PC-3 (cell line): ENCODE measurements around the gene EIF2B4. TPM values are rescaled to one million over a fixed set of nuclear protein-coding genes. Genes with fewer than 3 reads are reported as not detected.
"Not testable (repeated sequence)": the region's sequence is repeated elsewhere in the genome, so short reads cannot be mapped to it uniquely, and the experiment has no call there.

Experiments
- ATAC-seq: fragments of 200-7000 bp; cut with Tn5 transposase; 2 replicates; pipeline ENCODE4 v1.9.1; 2020; ENCODE audit warnings: mild to moderate bottlenecking, moderate library complexity
- BruUV-seq: library from RNA; stranded (reverse); fragments of 400-500 nt; replicated peaks from 2 replicates; lab custom pipeline; 2021; lab: Mats Ljungman, UMichigan
- CTCF ChIA-PET: fragments of 300-600 bp; sonication (Branson Sonifier 250); formaldehyde crosslinking; loops from one replicate; lab custom pipeline; 2022; ENCODE audit warnings: antibody characterized with exemption; lab: Charles Lee
- POLR2A ChIA-PET: fragments of 300-600 bp; sonication (Branson Sonifier 250); formaldehyde crosslinking; loops from one replicate; lab custom pipeline; 2022; ENCODE audit warnings: antibody characterized with exemption; ENCODE audit not compliant: unreplicated experiment; lab: Charles Lee
- DNase-seq: peaks from one replicate; pipeline ENCODE4 v3.0.0-alpha.2; 2015
- H2AFZ ChIP-seq: fragments of 300-600 bp; sonication (generic); 2 replicates; pipeline ENCODE4 v1.6.0; 2016; ENCODE audit warnings: antibody characterized with exemption, low read length
- H3F3A ChIP-seq: fragments of 300-600 bp; sonication (generic); one replicate; pipeline ENCODE4 v1.6.0; 2017; ENCODE audit warnings: antibody characterized with exemption, low read length, control low read depth, mild to moderate bottlenecking; ENCODE audit not compliant: unreplicated experiment
- H3K27ac ChIP-seq: fragments of 300-600 bp; sonication (generic); 2 replicates; pipeline ENCODE4 v1.5.1; 2016; ENCODE audit warnings: mild to moderate bottlenecking, low read length
- H3K27me3 ChIP-seq: fragments of 300-600 bp; sonication (generic); 2 replicates; pipeline ENCODE4 v1.6.1; 2016; ENCODE audit warnings: low read length, mixed read lengths
- H3K36me3 ChIP-seq: fragments of 300-600 bp; sonication (generic); 2 replicates; pipeline ENCODE4 v1.6.1; 2016; ENCODE audit warnings: low read depth, mixed run types, low read length, mixed read lengths
- H3K4me1 ChIP-seq: fragments of 300-600 bp; sonication (generic); 2 replicates; pipeline ENCODE4 v1.5.1; 2016; ENCODE audit warnings: low read length; ENCODE audit not compliant: insufficient read depth
- H3K4me2 ChIP-seq: fragments of 300-600 bp; sonication (generic); 2 replicates; pipeline ENCODE4 v1.6.0; 2016; ENCODE audit warnings: low read length
- H3K4me3 ChIP-seq: fragments of 300-600 bp; sonication (generic); 2 replicates; pipeline ENCODE4 v1.5.1; 2016; ENCODE audit warnings: mild to moderate bottlenecking, low read length, mixed read lengths
- H3K79me2 ChIP-seq: fragments of 300-600 bp; sonication (generic); 2 replicates; pipeline ENCODE4 v1.6.1; 2017; ENCODE audit warnings: low read length, mixed read lengths
- H3K9ac ChIP-seq: fragments of 300-600 bp; sonication (generic); 2 replicates; pipeline ENCODE4 v1.6.0; 2016; ENCODE audit warnings: mild to moderate bottlenecking, low read length
- H3K9me2 ChIP-seq: fragments of 300-600 bp; sonication (generic); replicated peaks from 2 replicates; pipeline ENCODE4 v1.6.1; 2016; ENCODE audit warnings: mixed run types, low read length, mixed read lengths
- H3K9me3 ChIP-seq: fragments of 300-600 bp; sonication (generic); 2 replicates; pipeline ENCODE4 v1.6.1; 2016; ENCODE audit warnings: low read length, mixed read lengths
- H4K20me1 ChIP-seq: fragments of 300-600 bp; sonication (generic); 2 replicates; pipeline ENCODE4 v1.6.1; 2016; ENCODE audit warnings: low read length, mixed read lengths
- EZH2 ChIP-seq: fragments of 300-600 bp; sonication (generic); IDR thresholded peaks from one replicate; pipeline ENCODE4 v1.6.1; 2017; ENCODE audit warnings: antibody characterized with exemption, mild to moderate bottlenecking, low read length; ENCODE audit not compliant: unreplicated experiment
- EZH2phosphoT487 ChIP-seq: fragments of 300-600 bp; sonication (generic); IDR thresholded peaks from 2 replicates; pipeline ENCODE4 v1.6.1; 2018; ENCODE audit warnings: mild to moderate bottlenecking, antibody characterized with exemption, low read length, borderline replicate concordance
- intact Hi-C: fragments of 100-400 bp; cut with micrococcal nuclease; formaldehyde crosslinking; loops from 2 replicates; pipeline ENCODE4 v1.9.0; 2023
- total RNA-seq: library from RNA; depleted of rRNA; stranded (reverse); fragments of >200 nt; gene quantifications from 2 replicates; pipeline ENCODE4 v1.2.3, GENCODE V29; 2014
- TF ChIP-seq, protein P1 (sequence below): fragments of 300-600 bp; sonication (generic); conservative IDR thresholded peaks from 2 replicates; pipeline ENCODE4 v1.5.1; 2017; ENCODE audit warnings: antibody characterized with exemption, low read depth, mild to moderate bottlenecking, low read length

EIF2B4 gene
- total RNA-seq, 1 experiment from 2014 or later: 35.8 TPM

- peaks cover 13% of the 10 kb centered on the region for H4K20me1 ChIP-seq
- ChIA-PET POLR2A (no interaction called here), CTCF (no interaction called here)
- no TSS peak for BruUV-seq
- H3K4me1 ChIP-seq: peaks cover 28% of the 10 kb centered on the region
- no peaks in the 10 kb centered on the region for H3K9me3 ChIP-seq
- ATAC-seq (peak; percentile 49), DNase-seq (peak; percentile 53)
- H3K27me3 ChIP-seq: no peaks in the 10 kb centered on the region
- TF ChIP-seq EZH2phosphoT487 (no peak), EZH2 (no peak)
- TF ChIP-seq, protein P1, sequence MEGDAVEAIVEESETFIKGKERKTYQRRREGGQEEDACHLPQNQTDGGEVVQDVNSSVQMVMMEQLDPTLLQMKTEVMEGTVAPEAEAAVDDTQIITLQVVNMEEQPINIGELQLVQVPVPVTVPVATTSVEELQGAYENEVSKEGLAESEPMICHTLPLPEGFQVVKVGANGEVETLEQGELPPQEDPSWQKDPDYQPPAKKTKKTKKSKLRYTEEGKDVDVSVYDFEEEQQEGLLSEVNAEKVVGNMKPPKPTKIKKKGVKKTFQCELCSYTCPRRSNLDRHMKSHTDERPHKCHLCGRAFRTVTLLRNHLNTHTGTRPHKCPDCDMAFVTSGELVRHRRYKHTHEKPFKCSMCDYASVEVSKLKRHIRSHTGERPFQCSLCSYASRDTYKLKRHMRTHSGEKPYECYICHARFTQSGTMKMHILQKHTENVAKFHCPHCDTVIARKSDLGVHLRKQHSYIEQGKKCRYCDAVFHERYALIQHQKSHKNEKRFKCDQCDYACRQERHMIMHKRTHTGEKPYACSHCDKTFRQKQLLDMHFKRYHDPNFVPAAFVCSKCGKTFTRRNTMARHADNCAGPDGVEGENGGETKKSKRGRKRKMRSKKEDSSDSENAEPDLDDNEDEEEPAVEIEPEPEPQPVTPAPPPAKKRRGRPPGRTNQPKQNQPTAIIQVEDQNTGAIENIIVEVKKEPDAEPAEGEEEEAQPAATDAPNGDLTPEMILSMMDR: no peak
- no peaks in the 10 kb centered on the region for H3K36me3 ChIP-seq
- intact Hi-C loops: loop anchor here (1.0 kb wide), 2 partner anchors 14 to 35 kb away; partner anchors contain the start of genes EIF2B4 and SNX17
- H2AFZ ChIP-seq: peak overlapping the region; percentile 84
- no peaks in the 10 kb centered on the region for H3K9me2 ChIP-seq
- peak overlapping the region; percentile 77 for H3K4me3 ChIP-seq
- H3K27ac ChIP-seq: peak overlapping the region; percentile 94
- H3K9ac ChIP-seq: peak overlapping the region; percentile 95
- H3K4me2 ChIP-seq: peak overlapping the region; percentile 91
- no peaks in the 10 kb centered on the region for H3F3A ChIP-seq
- peaks cover 73% of the 10 kb centered on the region for H3K79me2 ChIP-seq
Measured at GRCh38 chr2:27356056-27356381, 14.1 kb downstream of the EIF2B4 start.

DNA sequence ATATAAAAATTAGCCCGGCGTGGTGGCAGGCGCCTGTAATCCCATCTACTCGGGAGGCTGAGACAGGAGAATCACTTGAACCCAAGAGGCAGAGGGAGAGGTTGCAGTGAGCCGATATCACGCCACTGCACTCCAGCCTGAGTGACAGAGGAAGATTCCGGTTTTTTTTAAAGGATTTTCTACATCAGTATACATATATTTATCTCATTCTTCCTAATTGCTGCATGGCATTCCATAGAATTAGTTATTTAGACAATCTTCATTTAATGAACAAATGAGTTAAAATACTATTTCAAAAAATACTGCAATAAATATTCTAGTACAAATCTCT, 15.6 kb downstream of the EIF2B4 start:
- no TSS peak for BruUV-seq
- H4K20me1 ChIP-seq: peaks cover 13% of the 10 kb centered on the region
- no peak overlapping the region for H3K27ac ChIP-seq
- no peaks in the 10 kb centered on the region for H3K27me3 ChIP-seq
- H3K9me3 ChIP-seq: no peaks in the 10 kb centered on the region
- no peaks in the 10 kb centered on the region for H3K36me3 ChIP-seq
- POLR2A ChIA-PET: interaction anchor here (0.7 kb wide), 1 partner anchor 26 kb away, joined by 4 read pairs; the partner anchor contains the start of gene ZNF513
- CTCF ChIA-PET: no interaction called here
- no peak for TF ChIP-seq EZH2
- TF ChIP-seq, protein P1: no peak
- no peaks in the 10 kb centered on the region for H3K9me2 ChIP-seq
- H3K4me2 ChIP-seq: peak overlapping the region; percentile 91
- H3K4me3 ChIP-seq: peak overlapping the region; percentile 77
- intact Hi-C loops: no loop called here
- peaks cover 87% of the 10 kb centered on the region for H3K79me2 ChIP-seq
- H3K9ac ChIP-seq: no peak overlapping the region
- H3K4me1 ChIP-seq: peaks cover 28% of the 10 kb centered on the region
- no peak overlapping the region for H2AFZ ChIP-seq
- no peak for ATAC-seq
- no peaks in the 10 kb centered on the region for H3F3A ChIP-seq
- no peak for DNase-seq

DNA sequence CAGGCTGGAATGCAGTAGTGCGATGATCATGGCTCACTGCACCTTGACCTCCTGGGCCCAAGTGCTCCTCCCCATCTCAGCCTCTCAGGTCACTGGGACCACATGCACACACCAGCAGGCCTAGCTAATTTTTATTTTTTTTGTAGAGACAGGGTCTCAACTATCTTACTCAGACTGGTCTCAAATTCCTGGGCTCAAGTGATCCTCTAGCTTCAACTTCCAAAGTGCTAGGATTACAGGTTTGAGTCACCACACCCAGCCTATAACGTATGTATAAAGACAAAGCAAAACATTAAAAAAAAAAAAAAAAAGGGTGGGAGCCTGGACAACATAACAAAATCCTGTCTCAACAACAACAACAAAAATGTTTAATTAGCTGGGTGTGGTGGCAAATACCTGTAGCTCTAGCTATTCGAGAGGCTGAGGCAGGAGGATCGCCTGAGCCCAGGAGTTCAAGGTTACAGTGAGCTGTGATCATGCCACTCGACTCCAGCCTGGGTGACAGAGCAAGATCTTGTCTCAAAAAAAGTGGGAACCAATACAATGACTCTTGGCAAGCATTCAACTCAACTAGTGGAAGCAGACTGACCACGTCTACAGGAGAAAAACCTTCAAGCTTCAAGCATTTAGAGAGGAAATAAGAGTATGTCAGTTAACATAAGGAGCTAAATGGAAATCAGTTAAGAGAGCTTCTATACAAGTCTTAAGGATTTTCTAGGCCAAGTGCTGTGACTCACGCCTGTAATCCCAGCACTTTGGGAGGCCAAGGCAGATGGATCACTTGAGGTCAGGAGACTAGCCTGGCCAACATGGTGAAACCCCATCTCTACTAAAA, 16.2 kb downstream of the EIF2B4 start:
- Histone ChIP-seq H3K27ac (peak overlapping the region; percentile 36; the same call in 1 of the 2 replicates), H3K9me3 (no peaks in the 10 kb centered on the region), H3F3A (no peaks in the 10 kb centered on the region), H3K79me2 (peaks cover 92% of the 10 kb centered on the region), H3K27me3 (no peaks in the 10 kb centered on the region), H2AFZ (no peak overlapping the region), H3K4me3 (peak overlapping the region; percentile 77; the same call in 1 of the 2 replicates), H3K9ac (no peak overlapping the region), H3K9me2 (no peaks in the 10 kb centered on the region), H3K36me3 (no peaks in the 10 kb centered on the region), H4K20me1 (peaks cover 13% of the 10 kb centered on the region), H3K4me2 (peak overlapping the region; percentile 91), H3K4me1 (peaks cover 28% of the 10 kb centered on the region)
- intact Hi-C loops: no loop called here
- POLR2A ChIA-PET: interaction anchor here (0.6 to 0.7 kb wide), 2 partner anchors 27 to 536 kb away, joined by 4 to 12 read pairs; partner anchors contain the start of genes BABAM2, RBKS and ZNF513
- TF ChIP-seq EZH2phosphoT487 (no peak), EZH2 (no peak)
- ATAC-seq (no peak), DNase-seq (peak; percentile 35)
- no TSS peak for BruUV-seq
- CTCF ChIA-PET: interaction anchor here (0.7 kb wide), 1 partner anchor 330 kb away, joined by 3 read pairs; no protein-coding TSS in a partner anchor

- H3K27me3 ChIP-seq, H3K9me3 ChIP-seq, H2AFZ ChIP-seq, intact Hi-C loops, POLR2A ChIA-PET, H3K27ac ChIP-seq, H3K4me3 ChIP-seq, ATAC-seq, H3F3A ChIP-seq, H3K9ac ChIP-seq, BruUV-seq, DNase-seq, H3K36me3 ChIP-seq, H3K9me2 ChIP-seq, CTCF ChIA-PET: not testable (repeated sequence)
- H3K4me2 ChIP-seq: peak overlapping the region; percentile 91; the same call in 1 of the 2 replicates
- peaks cover 13% of the 10 kb centered on the region for H4K20me1 ChIP-seq
- peaks cover 91% of the 10 kb centered on the region for H3K79me2 ChIP-seq
- peaks cover 28% of the 10 kb centered on the region for H3K4me1 ChIP-seq
Measured at GRCh38 chr2:27353386-27353761, 16.8 kb downstream of the EIF2B4 start.
